ENCODE results near the gene EGLN1.
"Not testable (repeated sequence)": the region's sequence is repeated elsewhere in the genome, so short reads cannot be mapped to it uniquely, and the experiment has no call there.

EGLN1 gene

GRCh38 chr1:231362325-231362724 is 59.8 kb downstream of the EGLN1 start:
- DNase-seq (ENCODE audit: low read depth, low spot score), result no peak

- no peak for DNase-seq (ENCODE audit: low read depth, low spot score)
These were observed 63.0 kb downstream of the EGLN1 start for GRCh38 chr1:231359113-231359512.

GRCh38 chr1:231357831-231358354 is 64.2 kb downstream of the EGLN1 start:
- DNase-seq (ENCODE audit: low read depth, low spot score), result peak; percentile 18

GRCh38 chr1:231357187-231357772 is 64.8 kb downstream of the EGLN1 start:
- DNase-seq (ENCODE audit: low read depth, low spot score), result no peak

- no peak for DNase-seq (ENCODE audit: low read depth, low spot score)
These were observed 66.9 kb downstream of the EGLN1 start for GRCh38 chr1:231355171-231355570.

- DNase-seq (ENCODE audit: low read depth, low spot score), result no peak
These were observed 67.6 kb downstream of the EGLN1 start for GRCh38 chr1:231354330-231355020.

- DNase-seq (ENCODE audit: low read depth, low spot score), result no peak
These were observed 69.0 kb downstream of the EGLN1 start for GRCh38 chr1:231353086-231353485.

GRCh38 chr1:231351816-231352215 is 70.3 kb downstream of the EGLN1 start:
- no peak for DNase-seq (ENCODE audit: low read depth, low spot score)

- DNase-seq (ENCODE audit: low read depth, low spot score), result not testable (repeated sequence)
These were observed 73.2 kb downstream of the EGLN1 start for GRCh38 chr1:231348856-231349255.

- no peak for DNase-seq (ENCODE audit: low read depth, low spot score)
These were observed 73.6 kb downstream of the EGLN1 start for GRCh38 chr1:231348442-231348841.

GRCh38 chr1:231347961-231348360 is 74.1 kb downstream of the EGLN1 start:
- DNase-seq (ENCODE audit: low read depth, low spot score), result no peak

- no peak for DNase-seq (ENCODE audit: low read depth, low spot score)
These were observed 81.6 kb downstream of the EGLN1 start for GRCh38 chr1:231340328-231341013.

- peak; percentile 24 for DNase-seq (ENCODE audit: low read depth, low spot score)
These were observed 83.6 kb downstream of the EGLN1 start, which contains the start of gene SPRTN for GRCh38 chr1:231338270-231339128. SPRTN (plus strand) TSS chr1:231338293; CDS start chr1:231338384, 91 bp downstream.

GRCh38 chr1:231337472-231338269 is 84.4 kb downstream of the EGLN1 start, which contains the start of gene EXOC8:
EXOC8 (minus strand) TSS chr1:231337852; CDS start chr1:231337745, 107 bp downstream.
- peak; percentile 98 for DNase-seq (ENCODE audit: low read depth, low spot score)

GRCh38 chr1:231337043-231337471 is 85.0 kb downstream of the EGLN1 start:
- no peak for DNase-seq (ENCODE audit: low read depth, low spot score)

GRCh38 chr1:231335663-231336602 is 86.2 kb downstream of the EGLN1 start:
- no peak for DNase-seq (ENCODE audit: low read depth, low spot score)

- no peak for DNase-seq (ENCODE audit: low read depth, low spot score)
These were observed 87.1 kb downstream of the EGLN1 start for GRCh38 chr1:231334952-231335351.

GRCh38 chr1:231334079-231334666 is 87.9 kb downstream of the EGLN1 start:
- DNase-seq (ENCODE audit: low read depth, low spot score), result no peak

GRCh38 chr1:231332761-231333160 is 89.3 kb downstream of the EGLN1 start:
- DNase-seq (ENCODE audit: low read depth, low spot score), result no peak

All from brain pericyte (primary cell).